GM12872 (cell line): Measurements from ENCODE around the gene STK36.

Source experiments
- TF ChIP-seq, protein P1 (sequence below): IDR thresholded peaks from 3 replicates; pipeline ENCODE4 v1.5.1; 2011; ENCODE audit warnings: low read depth, mild to moderate bottlenecking, low read length, moderate library complexity; ENCODE audit not compliant: insufficient read depth

STK36 gene

GRCh38 chr2:218691234-218691633 is 19.3 kb downstream of the STK36 start:
- TF ChIP-seq, protein P1, sequence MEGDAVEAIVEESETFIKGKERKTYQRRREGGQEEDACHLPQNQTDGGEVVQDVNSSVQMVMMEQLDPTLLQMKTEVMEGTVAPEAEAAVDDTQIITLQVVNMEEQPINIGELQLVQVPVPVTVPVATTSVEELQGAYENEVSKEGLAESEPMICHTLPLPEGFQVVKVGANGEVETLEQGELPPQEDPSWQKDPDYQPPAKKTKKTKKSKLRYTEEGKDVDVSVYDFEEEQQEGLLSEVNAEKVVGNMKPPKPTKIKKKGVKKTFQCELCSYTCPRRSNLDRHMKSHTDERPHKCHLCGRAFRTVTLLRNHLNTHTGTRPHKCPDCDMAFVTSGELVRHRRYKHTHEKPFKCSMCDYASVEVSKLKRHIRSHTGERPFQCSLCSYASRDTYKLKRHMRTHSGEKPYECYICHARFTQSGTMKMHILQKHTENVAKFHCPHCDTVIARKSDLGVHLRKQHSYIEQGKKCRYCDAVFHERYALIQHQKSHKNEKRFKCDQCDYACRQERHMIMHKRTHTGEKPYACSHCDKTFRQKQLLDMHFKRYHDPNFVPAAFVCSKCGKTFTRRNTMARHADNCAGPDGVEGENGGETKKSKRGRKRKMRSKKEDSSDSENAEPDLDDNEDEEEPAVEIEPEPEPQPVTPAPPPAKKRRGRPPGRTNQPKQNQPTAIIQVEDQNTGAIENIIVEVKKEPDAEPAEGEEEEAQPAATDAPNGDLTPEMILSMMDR, result no peak

GRCh38 chr2:218694405-218695145 is 22.7 kb downstream of the STK36 start:
- TF ChIP-seq, protein P1, result no peak

GRCh38 chr2:218698885-218699284 is 27.0 kb downstream of the STK36 start:
- TF ChIP-seq, protein P1, result no peak

DNA sequence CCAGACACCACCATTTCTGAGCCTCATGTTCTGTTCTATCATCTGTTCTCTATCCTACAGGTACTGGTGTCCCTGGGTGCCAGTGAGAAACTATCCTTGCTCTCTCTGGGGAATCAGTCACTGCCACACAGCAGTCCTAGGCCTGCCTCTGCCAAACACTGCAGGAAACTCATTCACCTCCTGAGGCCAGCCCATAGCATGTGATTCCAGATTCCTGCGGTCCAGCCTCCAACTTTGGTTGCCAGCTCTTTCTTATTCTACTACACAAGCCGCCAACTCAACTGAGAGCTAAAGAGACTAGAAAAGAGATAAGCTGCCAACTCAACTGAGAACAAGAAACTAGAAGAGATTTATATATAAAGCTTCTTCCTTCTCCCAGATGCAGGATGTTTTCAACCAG is 29.9 kb downstream of the STK36 start:
- TF ChIP-seq, protein P1, result no peak

GRCh38 chr2:218703341-218703740 is 31.5 kb downstream of the STK36 start:
- TF ChIP-seq, protein P1, result no peak

DNA sequence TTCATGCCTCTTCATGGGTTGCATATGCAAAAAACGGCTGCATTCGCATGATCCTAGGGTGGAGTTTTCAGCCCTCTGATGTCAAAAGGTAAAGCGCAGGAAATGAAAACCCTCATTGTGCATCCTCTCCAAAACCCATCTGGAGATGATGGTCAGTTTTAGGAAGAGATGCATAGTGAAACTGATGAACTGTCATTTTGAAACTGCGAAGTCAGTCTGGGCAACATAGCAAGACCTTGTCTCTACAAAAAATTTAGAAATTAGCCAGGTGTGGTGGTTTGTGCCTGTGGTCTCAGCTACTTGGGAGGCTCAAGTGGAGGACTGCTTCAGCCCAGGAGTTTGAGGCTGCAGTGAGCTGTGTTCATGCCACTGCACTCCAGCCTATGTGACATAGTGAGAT is 36.2 kb downstream of the STK36 start:
- TF ChIP-seq, protein P1, result no peak

DNA sequence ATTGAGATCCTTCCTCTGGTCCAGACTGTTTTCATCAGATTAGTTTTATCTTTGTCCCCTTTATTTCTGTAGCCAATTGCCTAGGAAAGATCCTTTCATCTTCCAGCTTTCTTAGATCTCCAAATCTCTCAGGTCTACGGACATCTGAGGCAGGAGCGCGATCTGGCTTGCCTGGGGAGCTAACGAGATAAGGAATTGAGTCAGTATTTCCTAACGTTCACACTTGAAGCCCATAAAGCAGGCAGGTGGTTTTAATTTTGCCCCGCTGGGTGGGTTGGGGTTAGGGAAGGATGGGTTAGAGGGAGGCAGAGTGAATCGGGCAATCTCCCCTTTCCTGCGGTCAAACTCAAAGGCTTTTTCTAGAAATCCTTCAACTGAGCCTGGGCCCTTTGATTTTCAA is 38.0 kb downstream of the STK36 start:
- TF ChIP-seq, protein P1, result no peak
